Measurements from ENCODE around the gene MEX3B. TPM values are rescaled to one million over a fixed set of nuclear protein-coding genes. Genes with fewer than 3 reads are reported as not detected.

The MEX3B gene
- total and polyA plus RNA-seq, 7 donors: 0.57 to 1.8 (median 1.2) TPM

DNA sequence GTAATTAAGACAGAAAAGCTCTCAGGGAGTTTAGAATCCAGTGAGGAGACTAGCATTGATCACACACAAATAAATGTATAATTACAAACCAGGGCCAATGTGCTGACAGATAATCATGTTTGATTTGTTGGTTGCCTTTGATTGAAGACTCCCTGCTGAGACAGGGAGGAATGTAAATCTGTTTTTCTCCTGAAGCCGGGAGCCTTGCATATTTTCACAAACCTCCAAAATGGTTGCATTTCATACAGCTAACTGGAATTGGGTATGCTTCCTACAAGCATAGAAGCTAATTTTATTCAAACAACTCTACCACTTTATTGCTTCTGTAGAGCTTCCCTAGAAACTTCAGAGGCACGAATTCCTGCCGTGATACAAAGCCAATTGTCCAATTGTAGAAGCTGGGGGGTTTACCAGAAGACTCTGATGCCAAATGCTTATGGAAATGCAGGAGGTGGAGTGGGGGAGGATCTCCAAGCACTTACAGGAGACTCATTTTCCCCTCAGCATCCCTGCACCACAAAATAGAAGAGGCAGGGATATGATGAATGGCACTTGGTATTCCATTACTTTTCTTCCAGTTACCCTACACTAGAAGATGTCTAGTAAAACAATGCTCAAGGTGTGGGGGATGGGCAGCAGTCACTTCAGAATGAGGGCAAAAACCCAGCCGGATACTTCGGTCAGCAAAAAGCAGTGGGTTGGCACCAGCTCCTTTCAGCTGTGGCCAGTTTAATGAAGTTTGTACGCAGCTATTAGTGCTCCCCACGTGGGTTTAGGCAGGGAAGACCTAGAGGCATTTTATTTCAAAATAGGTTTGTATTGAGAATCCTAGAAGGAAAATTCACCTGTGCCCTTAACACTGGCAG lies 11.4 kb upstream of the MEX3B start:
- H3K27me3 ChIP-seq (ENCODE audit: insufficient read depth in 3 of 3, low read length in 2 of 3): peaks cover 0 to 58% (median 10%) of the 10 kb centered on the region in 3 donors
- no peaks in the 10 kb centered on the region for H3K36me3 ChIP-seq (ENCODE audit: insufficient read depth in 1 of 2, low read depth in 1 of 2)
- ATAC-seq (no peak), DNase-seq (no peak)
- H3K27ac ChIP-seq: no peak overlapping the region
- intact Hi-C loops (cut with DNase I): no loop called here
- H3K9me3 ChIP-seq: no peaks in the 10 kb centered on the region
- 20 to 24% (median 20%) methylated on average over 7 of the region's 7 CpGs for WGBS, 3 donors
- no peak overlapping the region for H3K4me3 ChIP-seq
- no peaks in the 10 kb centered on the region for H3K4me1 ChIP-seq
- TF ChIP-seq CTCF (IDR thresholded peaks at IDR 0.05): no peak

DNA sequence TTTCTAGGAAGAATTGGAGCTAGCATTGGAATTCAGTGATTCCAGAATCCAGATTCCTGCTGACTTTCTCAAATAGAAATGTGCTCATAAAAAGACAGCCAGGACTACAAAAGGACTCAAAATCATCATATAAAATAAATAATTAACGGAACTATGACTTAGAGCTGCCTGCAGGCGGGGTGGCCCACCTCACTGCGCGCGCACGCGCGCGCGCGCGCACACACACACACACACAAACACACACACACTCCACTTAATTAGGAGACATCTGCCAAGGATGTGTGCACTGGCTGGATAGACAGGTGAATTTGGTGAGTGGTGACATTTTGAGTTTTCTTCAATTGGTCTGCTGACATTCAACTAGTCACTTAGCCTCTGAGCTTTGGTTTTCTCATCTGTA lies 6.9 kb upstream of the MEX3B start:
- ATAC-seq: no peak
- H3K4me3 ChIP-seq: no peak overlapping the region
- intact Hi-C loops (cut with DNase I): no loop called here
- H3K27me3 ChIP-seq (ENCODE audit: insufficient read depth in 3 of 3, low read length in 2 of 3): peaks cover 0 to 21% (median 3%) of the 10 kb centered on the region in 3 donors
- no peak for DNase-seq
- 94 to 99% (median 96%) methylated on average over 12 of the region's 12 CpGs for WGBS, 3 donors
- H3K9me3 ChIP-seq: no peaks in the 10 kb centered on the region
- no peaks in the 10 kb centered on the region for H3K36me3 ChIP-seq (ENCODE audit: insufficient read depth in 1 of 2, low read depth in 1 of 2)
- no peak for TF ChIP-seq CTCF (IDR thresholded peaks at IDR 0.05)
- H3K4me1 ChIP-seq: no peaks in the 10 kb centered on the region
- H3K27ac ChIP-seq: no peak overlapping the region

DNA sequence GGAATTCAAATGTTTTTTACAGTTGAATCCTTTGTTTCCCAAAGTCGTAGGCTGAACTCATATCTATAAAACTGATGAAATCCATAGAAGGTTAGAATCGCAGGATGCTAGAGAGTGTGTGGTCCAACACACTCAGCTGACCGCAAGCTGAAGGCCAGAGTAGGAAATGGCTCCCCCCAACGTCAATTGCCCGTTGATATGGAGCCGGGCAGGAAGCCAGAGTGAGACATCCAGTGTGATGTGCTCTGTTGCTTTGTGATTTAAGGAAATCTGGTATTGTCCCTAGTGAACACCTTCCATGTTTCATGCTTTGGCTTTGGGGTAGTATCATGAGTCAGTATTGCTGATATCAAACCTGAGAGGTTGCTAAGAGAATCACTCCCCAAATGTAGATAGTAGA lies 5.8 kb upstream of the MEX3B start:
- intact Hi-C loops (cut with DNase I): no loop called here
- DNase-seq (no peak), ATAC-seq (no peak)
- Histone ChIP-seq H3K27me3 (ENCODE audit: insufficient read depth in 3 of 3, low read length in 2 of 3) (peaks cover 0 to 11% (median 3%) of the 10 kb centered on the region in 3 donors), H3K9me3 (no peaks in the 10 kb centered on the region), H3K36me3 (ENCODE audit: insufficient read depth in 1 of 2, low read depth in 1 of 2) (no peaks in the 10 kb centered on the region), H3K4me1 (no peaks in the 10 kb centered on the region), H3K4me3 (no peak overlapping the region), H3K27ac (no peak overlapping the region)
- 46 to 50% (median 47%) methylated on average over 6 of the region's 6 CpGs for WGBS, 3 donors
- no peak for TF ChIP-seq CTCF (IDR thresholded peaks at IDR 0.05)

- no peak for TF ChIP-seq CTCF (IDR thresholded peaks at IDR 0.05)
- peaks cover 9% of the 10 kb centered on the region for H3K4me1 ChIP-seq
- no peaks in the 10 kb centered on the region for H3K9me3 ChIP-seq
- WGBS, 3 donors: 37 to 51% (median 42%) methylated on average over 8 of the region's 8 CpGs
- no peaks in the 10 kb centered on the region for H3K36me3 ChIP-seq (ENCODE audit: insufficient read depth in 1 of 2, low read depth in 1 of 2)
- H3K27me3 ChIP-seq (ENCODE audit: insufficient read depth in 3 of 3, low read length in 2 of 3): peaks cover 0 to under 1% (median under 1%) of the 10 kb centered on the region in 3 donors
- no peak for DNase-seq
- H3K4me3 ChIP-seq: no peak overlapping the region
- intact Hi-C loops (cut with DNase I): loop anchor here in 1 of 2 donors (2.0 to 10.0 kb wide), 2 partner anchors 146 to 566 kb away; no protein-coding TSS in a partner anchor
- ATAC-seq: no peak
- H3K27ac ChIP-seq: peak overlapping the region; percentile 23
Observed at GRCh38 chr15:82048811-82049210, 3.0 kb upstream of the MEX3B start.

Data from psoas muscle (tissue), 8 donors.